ENCODE results near the gene SLC6A4.
"Not testable (repeated sequence)": the region's sequence is repeated elsewhere in the genome, so short reads cannot be mapped to it uniquely, and the experiment has no call there.

- TF ChIP-seq TCF3 (IDR thresholded peaks at IDR 0.05; ENCODE audit: borderline replicate concordance, insufficient read depth, low read depth, low read length); POLR2A (IDR thresholded peaks at IDR 0.05; ENCODE audit: low read depth, low read length); SRF (IDR thresholded peaks at IDR 0.05; ENCODE audit: low read depth in 2 of 2, low read length in 2 of 2); BHLHE40 (IDR thresholded peaks at IDR 0.05; ENCODE audit: borderline replicate concordance in 1 of 2, low read depth in 2 of 2, low read length in 1 of 2); YY1 (IDR thresholded peaks at IDR 0.05; ENCODE audit: low read depth, low read length); DPF2 (IDR thresholded peaks at IDR 0.05): not testable (repeated sequence)
Measured at GRCh38 chr17:30230009-30230408, 5.5 kb downstream of the SLC6A4 start.
